Measurements from ENCODE around the gene EIF2AK3.

Gene EIF2AK3

DNA sequence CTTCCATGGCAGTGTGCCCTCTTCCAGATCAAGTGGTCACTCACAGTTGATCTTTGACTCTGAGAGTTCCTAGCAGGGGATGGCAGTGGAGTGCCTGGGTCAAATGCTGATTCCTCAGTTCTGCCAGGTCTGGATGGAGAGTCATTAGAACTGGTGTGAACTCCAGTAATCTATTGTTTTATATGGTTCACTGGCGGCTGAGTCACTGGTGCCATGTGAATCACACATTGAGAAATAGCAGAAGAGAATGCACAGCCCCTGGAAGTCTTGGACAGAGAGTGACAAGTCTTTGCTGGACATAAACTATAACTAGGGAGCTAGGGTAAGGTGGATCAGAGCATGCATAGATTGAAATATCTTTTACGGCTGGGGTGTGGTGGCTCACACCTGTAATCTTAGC is 86.9 kb downstream of the EIF2AK3 start:
- DNase-seq (ENCODE audit: low spot score) = peak; percentile 56

DNA sequence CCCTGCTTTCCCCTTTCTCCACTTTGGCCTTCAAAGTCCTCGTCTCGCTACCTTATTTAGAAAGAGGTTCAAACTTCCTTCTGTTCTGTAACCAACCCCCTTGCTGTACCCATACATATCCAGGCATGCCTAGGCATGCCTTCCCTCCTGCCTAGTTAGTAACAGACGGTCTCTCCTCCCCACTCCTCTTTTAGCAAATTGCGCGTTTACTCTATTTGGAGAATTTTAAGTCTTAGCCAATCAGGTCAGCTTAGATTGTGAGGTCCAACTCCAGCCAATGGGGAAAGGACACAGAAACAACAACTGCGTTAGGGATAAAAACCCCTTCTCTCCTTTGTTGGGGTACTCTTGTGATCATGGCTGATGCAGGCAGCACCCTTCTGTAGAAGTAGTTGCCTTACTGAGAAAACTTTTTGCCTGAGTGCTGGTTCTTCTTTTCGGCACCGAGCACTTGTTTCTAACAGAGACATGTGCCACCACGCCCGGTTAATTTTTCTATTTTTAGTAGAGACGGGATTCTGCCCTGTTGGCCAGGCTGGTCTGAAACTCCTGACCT is 88.8 kb downstream of the EIF2AK3 start:
- no peak for DNase-seq (ENCODE audit: low spot score)

DNA sequence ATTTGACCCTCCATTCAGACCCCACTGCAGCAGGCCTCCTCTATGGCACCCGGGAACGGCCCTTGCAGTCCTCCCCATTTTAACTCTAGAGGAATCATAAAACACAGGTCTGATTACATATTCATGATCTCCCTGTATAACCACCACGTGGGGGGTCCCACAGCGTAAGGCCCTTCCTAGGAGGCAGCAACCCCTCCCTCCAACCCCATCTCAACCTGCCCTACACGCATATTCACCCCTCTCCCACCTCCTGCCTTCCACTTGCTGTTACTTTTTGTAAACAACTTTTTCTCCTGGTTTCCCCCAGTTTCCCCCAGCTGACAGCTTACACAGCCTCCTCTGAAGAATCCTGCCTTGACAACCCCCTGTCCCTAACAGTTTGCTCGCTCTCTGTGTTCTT is 89.6 kb downstream of the EIF2AK3 start:
- no peak for DNase-seq (ENCODE audit: low spot score)

DNA sequence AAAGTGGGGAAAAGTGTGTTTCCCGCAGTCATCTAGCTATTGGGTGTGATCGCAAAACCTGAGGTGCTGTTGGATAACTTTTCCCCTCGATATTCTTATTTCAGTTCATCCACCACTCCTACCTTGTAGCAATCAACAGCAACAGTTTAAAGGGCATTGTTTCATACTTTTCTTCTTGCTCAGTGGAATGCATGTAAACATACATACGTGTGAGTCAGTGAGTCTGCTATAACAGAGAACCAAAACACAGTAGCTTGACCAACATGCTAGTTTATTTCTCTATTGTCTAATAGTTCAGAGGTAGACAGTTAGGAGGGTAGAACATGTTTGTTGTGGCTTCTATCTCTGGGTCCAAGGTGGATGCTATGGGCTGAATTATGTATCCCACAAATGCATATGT is 97.2 kb downstream of the EIF2AK3 start:
- DNase-seq (ENCODE audit: low spot score) = no peak

DNA sequence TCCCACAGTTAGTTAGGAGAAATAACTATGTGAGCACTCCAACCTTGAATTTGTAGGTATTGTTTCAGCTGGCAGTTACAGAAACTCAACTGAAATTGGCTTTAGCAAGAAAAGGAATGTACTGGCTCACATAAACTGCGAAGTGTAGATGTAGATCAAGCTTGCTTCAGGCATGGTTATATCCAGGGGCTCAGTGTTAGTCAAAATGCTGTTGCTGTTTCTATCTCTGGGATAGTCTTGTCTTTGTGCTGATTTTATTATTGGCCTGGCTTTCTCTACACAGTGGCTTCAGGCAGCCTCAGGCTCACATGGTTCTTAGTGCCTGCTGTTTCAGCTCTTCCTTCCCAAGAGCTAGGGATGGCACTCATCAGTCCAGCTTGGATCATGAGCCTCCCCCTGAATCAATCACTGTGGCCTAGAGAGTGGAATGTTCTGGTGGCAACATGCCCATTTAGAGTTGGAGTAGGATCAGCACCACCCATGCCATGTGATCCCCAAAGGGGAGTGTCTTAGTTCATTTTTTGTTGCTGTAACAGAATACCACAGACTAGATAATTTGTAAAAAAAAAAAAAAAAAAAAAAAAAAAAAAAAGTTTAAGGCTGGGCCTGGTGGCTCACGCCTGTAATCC is 105.7 kb downstream of the EIF2AK3 start:
- no peak for DNase-seq (ENCODE audit: low spot score)

DNA sequence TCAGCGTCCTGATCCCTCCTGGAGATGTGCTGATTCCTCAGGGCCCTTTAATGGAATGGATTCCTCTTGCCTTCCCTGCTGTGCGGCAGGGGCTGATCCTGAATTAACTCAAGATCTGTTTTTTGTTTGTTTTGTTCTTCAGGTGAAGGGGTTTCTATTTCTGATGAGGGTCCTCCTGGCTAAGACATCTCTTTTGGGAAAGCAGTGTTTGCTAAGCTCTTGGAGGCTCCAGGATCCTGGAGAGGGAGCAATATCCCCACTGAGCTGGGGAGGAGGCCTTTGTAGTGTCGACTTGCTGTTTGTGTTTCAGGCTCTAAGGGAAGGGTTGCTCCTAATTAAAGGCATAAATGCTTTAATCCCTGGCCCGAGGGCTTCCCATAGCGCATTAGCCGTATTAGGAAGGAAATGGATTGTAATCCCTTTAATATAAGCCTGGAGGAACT is 109.5 kb downstream of the EIF2AK3 start:
- no peak for DNase-seq (ENCODE audit: low spot score)
